Measurements from ENCODE around the gene PTPRA.
A peak's percentile ranks its signal among the peaks of the same experiment; 100 is the strongest.

Gene PTPRA

GRCh38 chr20:2922957-2923356, 49.7 kb downstream of the PTPRA start:
- DNase-seq (ENCODE audit: low spot score) = no peak

GRCh38 chr20:2930538-2930937, 57.3 kb downstream of the PTPRA start:
- DNase-seq (ENCODE audit: low spot score) = no peak

- peak; percentile 71 for DNase-seq (ENCODE audit: low spot score)
Observed at GRCh38 chr20:2932498-2932897, 59.2 kb downstream of the PTPRA start.

GRCh38 chr20:2937902-2938301, 64.6 kb downstream of the PTPRA start:
- no peak for DNase-seq (ENCODE audit: low spot score)

- DNase-seq (ENCODE audit: low spot score) = peak; percentile 65
Observed at GRCh38 chr20:2942439-2942838, 69.2 kb downstream of the PTPRA start.

GRCh38 chr20:2946988-2947961, 74.0 kb downstream of the PTPRA start:
- DNase-seq (ENCODE audit: low spot score) = peak; percentile 99

- DNase-seq (ENCODE audit: low spot score) = no peak
Observed at GRCh38 chr20:2948968-2949367, 75.7 kb downstream of the PTPRA start.

- DNase-seq (ENCODE audit: low spot score) = no peak
Observed at GRCh38 chr20:2952766-2953165, 79.5 kb downstream of the PTPRA start.

- DNase-seq (ENCODE audit: low spot score) = peak; percentile 75
Observed at GRCh38 chr20:2955257-2955970, 82.1 kb downstream of the PTPRA start.

GRCh38 chr20:2956480-2956879, 83.2 kb downstream of the PTPRA start:
- DNase-seq (ENCODE audit: low spot score) = no peak

- DNase-seq (ENCODE audit: low spot score) = no peak
Observed at GRCh38 chr20:2967841-2968240, 94.6 kb downstream of the PTPRA start.

GRCh38 chr20:2972126-2972525, 98.8 kb downstream of the PTPRA start:
- no peak for DNase-seq (ENCODE audit: low spot score)

GRCh38 chr20:2973574-2973973, 100.3 kb downstream of the PTPRA start:
- DNase-seq (ENCODE audit: low spot score) = no peak

GRCh38 chr20:2978519-2978918, 105.2 kb downstream of the PTPRA start:
- no peak for DNase-seq (ENCODE audit: low spot score)

GRCh38 chr20:2981646-2982045, 108.4 kb downstream of the PTPRA start:
- no peak for DNase-seq (ENCODE audit: low spot score)

- DNase-seq (ENCODE audit: low spot score) = no peak
Observed at GRCh38 chr20:2983508-2983907, 110.2 kb downstream of the PTPRA start.

GRCh38 chr20:2984028-2984501, 110.8 kb downstream of the PTPRA start:
- no peak for DNase-seq (ENCODE audit: low spot score)

- no peak for DNase-seq (ENCODE audit: low spot score)
Observed at GRCh38 chr20:2984956-2985661, 111.8 kb downstream of the PTPRA start.

GRCh38 chr20:2986466-2986865, 113.2 kb downstream of the PTPRA start:
- no peak for DNase-seq (ENCODE audit: low spot score)

GRCh38 chr20:2987861-2988260, 114.6 kb downstream of the PTPRA start:
- DNase-seq (ENCODE audit: low spot score) = no peak

- DNase-seq (ENCODE audit: low spot score) = no peak
Observed at GRCh38 chr20:2991532-2991931, 118.3 kb downstream of the PTPRA start.

- no peak for DNase-seq (ENCODE audit: low spot score)
Observed at GRCh38 chr20:2993250-2993649, 120.0 kb downstream of the PTPRA start.
